Lower leg skin (tissue), 3 donors: ENCODE data around the gene SNRPD3.

Experiments
- POLR2A ChIP-seq, 2 donors: fragments of 450-650 bp; IDR thresholded peaks; one replicate each; pipeline ENCODE4 v1.6.1; 2016 to 2017; ENCODE audit warnings: antibody characterized with exemption in 2 of 2, mild to moderate bottlenecking in 1 of 2, moderate library complexity in 1 of 2
- TF ChIP-seq, protein P1 (sequence below), 3 donors: fragments of 450-650 bp; IDR thresholded peaks; one replicate each; pipeline ENCODE4 v1.5.1; 2016; ENCODE audit warnings: antibody characterized with exemption in 3 of 3, mild to moderate bottlenecking in 3 of 3, moderate library complexity in 2 of 3

DNA sequence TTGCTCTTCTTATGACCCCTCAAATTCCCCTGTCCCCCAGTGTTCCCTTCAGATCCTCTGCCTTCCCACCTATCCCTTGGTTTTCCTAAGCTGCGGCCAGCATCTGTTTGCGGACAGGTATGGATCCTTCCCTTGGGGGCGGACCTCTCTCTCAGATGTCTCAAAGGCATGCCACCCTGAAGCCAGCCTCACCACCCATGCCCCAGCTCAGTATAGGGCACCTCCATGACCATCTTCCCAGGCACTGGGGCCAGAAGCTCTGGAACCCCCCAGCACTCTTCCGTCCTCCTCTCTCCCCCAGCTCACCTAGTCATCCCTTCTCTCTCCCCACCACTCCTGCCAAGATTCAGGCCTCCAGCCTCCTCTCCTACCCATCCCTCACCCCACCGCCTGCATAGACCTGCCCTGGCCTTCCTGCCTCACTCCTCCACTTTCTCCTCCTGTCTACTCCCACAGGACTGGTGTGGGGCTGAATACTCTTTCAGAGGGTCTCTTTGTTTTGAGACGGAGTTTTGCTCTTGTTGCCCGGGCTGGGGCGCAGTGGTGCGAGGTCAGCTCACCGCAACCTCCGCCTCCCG is 34.9 kb downstream of the SNRPD3 start:
- TF ChIP-seq, protein P1, sequence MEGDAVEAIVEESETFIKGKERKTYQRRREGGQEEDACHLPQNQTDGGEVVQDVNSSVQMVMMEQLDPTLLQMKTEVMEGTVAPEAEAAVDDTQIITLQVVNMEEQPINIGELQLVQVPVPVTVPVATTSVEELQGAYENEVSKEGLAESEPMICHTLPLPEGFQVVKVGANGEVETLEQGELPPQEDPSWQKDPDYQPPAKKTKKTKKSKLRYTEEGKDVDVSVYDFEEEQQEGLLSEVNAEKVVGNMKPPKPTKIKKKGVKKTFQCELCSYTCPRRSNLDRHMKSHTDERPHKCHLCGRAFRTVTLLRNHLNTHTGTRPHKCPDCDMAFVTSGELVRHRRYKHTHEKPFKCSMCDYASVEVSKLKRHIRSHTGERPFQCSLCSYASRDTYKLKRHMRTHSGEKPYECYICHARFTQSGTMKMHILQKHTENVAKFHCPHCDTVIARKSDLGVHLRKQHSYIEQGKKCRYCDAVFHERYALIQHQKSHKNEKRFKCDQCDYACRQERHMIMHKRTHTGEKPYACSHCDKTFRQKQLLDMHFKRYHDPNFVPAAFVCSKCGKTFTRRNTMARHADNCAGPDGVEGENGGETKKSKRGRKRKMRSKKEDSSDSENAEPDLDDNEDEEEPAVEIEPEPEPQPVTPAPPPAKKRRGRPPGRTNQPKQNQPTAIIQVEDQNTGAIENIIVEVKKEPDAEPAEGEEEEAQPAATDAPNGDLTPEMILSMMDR (IDR thresholded peaks at IDR 0.05) = no peak
- TF ChIP-seq POLR2A (IDR thresholded peaks at IDR 0.05) = no peak
